HG03565 (cell line): ENCODE measurements around the gene RGL1.
"Not testable (repeated sequence)": the region's sequence is repeated elsewhere in the genome, so short reads cannot be mapped to it uniquely, and the experiment has no call there.

Source experiments
- ATAC-seq: cut with Tn5 transposase; IDR thresholded peaks from one replicate; pipeline ENCODE4 v1.9.1; 2021; ENCODE audit warnings: mild to moderate bottlenecking, moderate library complexity; ENCODE audit not compliant: unreplicated experiment

The RGL1 gene

DNA sequence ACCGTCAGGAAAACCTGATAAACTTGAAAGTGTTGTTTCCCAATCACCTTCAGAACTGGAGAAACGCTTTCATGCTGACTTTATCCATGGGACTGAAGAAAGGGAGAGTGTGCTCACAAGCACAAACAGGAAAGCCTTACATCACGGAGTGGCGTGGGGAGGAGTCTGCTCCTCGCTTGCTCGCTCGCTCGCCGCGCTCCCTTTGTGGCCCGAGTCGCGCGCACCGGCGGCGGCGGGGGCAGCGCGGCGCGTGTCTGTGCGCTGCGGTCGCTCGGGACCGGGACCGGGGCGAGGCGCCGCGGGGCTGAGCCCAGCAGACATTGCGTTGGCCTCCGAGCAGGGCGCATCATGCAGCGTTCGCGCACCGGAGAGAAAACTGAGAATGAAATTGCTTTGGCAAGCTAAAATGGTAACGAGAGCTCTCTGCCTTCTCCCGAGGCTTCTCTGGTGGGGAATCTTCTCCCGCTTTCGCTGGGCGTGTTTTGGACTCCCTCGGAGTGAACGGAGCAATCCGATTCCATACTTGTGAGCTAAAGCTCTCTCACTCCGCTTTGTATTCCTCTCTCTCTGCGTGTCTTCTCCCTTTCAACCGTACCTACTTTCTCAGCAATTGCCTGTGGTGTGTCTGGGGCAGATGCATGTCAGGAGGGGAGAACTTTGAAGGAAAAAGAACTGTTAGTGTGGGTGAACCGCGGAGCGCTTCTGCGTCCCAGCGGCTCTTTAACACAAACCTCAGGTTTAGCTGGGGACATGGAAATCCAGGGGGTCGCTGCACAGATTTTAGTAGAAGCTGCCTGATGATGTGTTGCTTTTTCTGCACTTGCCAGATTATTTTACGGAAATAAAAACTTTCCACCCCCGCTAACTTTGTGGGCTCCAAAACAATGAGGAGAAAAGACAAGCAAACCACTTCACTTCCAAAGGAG is at the start of gene RGL1:
RGL1 (plus strand) TSS at position 205 of the 926 bp plus-strand sequence; CDS start at position 383, 178 bp downstream.
- peak; percentile 37 for ATAC-seq

DNA sequence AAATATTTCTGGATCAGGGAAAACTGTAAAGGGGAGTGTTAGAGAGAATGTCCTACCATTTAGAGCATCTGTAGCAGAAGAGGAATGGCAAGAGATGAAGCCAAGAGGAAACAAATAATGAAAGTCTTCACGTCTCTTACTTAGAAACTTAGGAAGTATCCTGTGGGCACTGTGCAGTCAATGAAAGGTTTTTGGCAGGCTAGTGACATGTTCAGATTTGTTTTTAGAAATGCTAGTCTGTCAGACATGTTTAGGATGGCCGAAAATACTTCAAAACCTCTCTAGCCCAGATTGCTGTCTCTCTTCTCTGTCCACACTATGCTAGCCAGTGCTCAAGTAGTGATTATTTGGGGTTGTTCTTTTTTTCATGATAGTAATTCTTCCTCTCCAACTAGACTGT is 48.6 kb upstream of the RGL1 start:
- ATAC-seq: no peak

DNA sequence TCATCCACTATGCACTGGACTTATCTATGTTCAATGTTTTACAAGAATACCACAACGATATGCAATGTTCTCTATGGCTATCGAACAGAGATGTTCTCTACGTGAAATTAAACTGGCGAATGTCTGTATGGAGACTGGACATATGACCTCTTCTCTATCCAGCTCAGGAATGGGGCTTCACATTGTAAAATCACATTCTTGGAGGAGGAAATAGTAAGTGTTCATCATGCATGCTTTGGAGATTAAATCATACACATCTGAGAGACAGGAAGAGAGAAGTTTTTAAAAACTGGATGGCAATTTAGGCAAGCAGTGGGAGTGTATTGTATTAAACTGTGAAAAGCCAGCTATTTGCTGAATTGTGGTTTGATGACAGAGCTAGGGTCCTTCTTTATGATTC is 47.9 kb upstream of the RGL1 start:
- no peak for ATAC-seq

DNA sequence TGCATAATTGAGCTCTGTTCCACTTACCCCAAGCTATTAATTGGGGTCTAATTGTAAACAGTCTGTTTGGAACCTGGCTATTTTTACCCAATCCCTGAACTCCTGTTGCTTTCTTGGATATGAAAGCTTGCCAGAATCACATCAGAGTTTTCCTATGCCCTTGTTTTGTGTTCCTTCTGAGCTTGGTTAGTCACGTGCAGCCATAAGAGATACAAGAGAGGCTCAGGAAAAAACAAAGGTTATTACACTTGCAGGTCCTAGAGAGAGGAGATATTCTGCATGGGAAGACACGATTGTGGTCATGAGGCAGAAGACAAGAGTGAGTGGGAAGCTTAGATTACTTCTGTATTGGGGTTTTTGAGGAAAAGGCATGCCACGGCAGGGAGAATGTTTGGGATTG is 46.0 kb upstream of the RGL1 start:
- no peak for ATAC-seq

DNA sequence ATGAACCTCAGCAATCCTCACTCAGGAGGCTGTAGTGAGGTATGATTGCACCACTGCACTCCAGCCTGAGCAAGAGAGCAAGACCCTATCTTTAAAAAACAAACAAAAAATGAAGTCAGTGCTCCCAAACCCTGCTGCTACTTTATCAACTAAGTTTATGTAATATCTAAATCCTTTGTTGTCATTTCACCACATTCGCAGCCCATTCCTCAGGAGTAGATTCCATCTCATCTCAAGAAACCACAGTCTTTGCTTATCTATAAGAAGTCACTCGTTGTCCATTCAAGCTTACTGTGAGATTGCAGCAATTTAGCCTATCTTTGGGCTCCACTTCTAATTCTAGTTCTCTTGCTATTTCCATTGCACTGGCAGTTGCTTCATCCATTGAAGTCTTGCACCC is 44.3 kb upstream of the RGL1 start:
- no peak for ATAC-seq

DNA sequence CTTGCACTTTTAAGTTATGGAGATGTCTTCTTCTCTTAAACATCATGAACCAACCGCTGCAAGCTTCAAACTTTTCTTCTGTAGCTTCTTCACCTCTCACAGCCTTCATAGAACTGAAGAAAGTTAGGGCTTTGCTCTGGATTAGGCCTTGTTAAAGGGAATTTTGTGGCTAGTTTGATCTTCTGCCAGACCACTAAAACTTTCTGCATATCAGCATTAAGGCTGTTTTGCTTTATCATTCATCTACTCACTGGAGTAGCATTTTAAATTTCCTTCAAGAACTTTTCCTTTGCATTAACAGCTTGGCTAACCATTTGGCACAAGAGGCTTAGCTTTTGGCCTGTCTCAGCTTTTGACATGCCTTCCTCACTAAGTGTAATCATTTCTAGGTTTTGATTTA is 43.0 kb upstream of the RGL1 start:
- ATAC-seq: no peak

DNA sequence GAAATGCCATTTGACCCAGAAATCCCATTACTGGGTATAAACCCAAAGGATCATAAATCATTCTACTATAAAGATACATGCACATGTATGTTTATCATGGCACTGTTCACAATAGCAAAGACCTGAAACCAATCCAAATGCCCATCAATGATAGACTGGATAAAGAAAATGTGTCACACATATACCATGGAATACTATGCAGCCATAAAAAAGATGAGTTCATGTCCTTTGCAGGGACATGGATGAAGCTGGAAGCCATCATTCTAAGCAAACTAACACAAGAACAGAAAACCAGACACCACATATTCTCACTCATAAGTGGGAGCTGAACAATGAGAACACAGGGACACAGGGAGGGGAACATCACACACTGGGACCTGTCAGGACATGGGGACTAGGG is 42.1 kb upstream of the RGL1 start:
- not testable (repeated sequence) for ATAC-seq

DNA sequence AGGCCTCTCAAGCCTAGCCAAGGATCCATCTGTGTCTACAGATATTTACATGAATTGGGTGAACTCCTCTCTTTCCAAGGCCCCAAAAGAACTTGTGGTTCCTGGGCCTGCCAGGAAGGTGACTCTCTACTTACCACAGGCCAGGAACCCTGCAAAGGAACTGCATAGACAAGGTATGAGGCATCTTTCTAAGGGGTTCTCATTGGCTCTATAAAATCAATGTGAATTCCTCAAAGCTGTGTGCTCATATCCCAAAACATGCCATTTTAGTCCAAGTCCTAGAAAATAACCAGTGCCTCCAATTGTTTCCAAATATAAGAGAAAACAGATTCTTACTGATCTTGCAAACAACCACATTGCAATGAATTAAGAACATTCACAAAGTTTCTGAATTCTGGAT is 39.9 kb upstream of the RGL1 start:
- no peak for ATAC-seq

DNA sequence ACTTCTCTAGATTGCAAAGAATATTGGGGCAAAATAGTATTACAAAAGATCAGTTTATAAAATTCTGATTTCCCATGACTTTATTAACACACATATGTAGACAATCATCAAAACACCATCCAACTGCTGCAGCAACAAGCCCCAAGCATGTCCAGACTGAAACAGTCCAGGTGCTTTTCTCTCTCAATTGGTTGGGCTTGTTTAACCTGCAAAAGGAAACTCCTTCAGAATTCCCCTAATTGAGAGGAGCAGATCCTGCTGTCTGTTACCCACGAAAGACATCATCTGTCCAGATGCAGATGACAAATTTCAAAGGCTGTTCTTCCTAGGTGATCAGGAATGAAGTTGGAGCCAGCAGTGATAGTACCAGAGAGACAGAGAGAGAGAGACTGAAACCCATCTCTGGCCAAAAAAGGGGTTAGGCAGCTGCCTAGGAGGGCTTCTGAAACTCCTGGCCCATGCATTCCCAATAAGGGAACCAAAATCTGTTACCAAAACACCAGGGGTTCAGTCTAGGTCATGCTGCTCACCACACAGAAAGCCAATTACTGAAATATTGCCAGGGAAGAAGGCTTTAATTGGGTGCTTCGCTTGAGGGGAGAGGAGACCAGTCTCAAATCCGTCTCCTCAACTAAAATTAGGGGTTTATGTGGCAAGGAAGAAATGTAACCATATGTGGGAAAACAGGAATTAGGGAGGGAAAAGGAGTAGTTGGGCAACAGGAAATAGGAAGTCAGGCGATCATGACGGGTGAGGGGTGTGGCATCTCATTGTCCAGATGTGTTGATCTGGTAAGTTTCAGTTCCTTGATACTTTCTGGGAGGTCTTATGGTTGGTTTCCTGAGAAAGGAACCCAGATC is 34.7 kb upstream of the RGL1 start:
- ATAC-seq: no peak

DNA sequence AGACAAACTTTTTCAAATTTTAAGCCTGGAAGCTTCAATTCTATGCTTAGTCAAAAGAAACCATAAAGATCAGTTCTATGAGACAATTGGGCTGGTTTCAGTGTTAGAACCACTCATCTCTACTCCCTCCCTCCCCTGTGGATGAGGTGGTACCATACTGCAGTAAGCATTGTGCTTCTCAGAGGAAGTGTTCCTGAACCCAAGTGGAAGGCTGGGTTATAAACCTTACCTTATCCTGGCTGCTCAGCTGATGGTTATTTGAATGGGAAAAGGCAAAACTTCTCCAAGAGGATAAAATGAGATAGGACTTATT is 34.1 kb upstream of the RGL1 start:
- no peak for ATAC-seq

DNA sequence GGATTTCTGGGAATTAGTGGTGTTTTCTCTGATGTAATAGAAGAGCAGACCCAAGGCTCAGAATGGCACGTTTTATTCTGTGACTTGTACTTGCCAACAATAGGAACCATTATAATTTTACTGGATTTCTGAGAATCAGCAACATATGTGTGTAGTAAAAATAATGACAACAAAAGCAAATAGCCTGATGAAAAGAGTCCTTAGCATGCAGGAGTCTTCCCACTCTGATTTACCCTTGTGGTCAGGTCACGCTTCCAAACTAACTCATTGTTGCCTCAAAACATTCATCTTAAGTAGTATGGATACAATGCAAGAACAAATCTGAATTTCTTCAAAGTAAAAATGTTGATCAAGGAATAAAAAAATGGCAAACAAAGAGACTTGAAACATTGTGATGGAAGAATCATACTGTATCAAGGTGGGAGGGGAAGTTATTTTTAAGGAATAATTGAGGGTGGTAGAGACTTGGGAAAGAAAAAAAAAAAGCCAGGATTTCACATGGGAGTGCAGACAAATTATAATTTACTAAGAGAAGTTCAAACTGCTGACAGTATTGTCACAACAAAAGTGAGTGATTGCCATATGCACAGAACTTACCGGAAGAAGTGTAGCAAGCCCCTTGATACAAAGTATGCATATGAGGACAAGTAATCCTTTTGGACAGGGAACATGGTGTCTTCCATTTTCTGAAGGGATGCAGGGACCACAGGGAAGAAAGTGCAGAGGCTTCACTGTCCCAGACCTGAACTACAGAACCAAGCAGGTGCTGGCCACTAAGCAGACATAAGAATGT is 31.2 kb upstream of the RGL1 start:
- no peak for ATAC-seq

DNA sequence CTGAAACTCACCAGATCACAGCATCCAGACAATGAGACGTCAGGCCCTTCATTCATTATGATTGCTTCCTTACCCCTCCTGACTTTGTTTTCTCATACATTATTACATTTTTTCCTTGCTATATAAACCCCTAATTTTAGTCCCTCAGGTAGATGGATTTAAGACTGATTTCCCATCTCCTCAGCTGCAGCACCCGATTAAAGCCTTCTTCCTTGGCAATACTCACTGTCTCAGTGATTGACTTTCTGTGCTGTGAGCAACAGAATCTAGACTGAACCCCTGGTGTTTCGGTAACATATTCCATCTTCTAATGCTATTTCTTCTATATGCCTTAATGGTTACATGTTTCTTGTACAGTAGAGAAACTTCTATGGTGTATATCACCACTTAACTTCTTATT is 30.0 kb upstream of the RGL1 start:
- ATAC-seq: no peak

DNA sequence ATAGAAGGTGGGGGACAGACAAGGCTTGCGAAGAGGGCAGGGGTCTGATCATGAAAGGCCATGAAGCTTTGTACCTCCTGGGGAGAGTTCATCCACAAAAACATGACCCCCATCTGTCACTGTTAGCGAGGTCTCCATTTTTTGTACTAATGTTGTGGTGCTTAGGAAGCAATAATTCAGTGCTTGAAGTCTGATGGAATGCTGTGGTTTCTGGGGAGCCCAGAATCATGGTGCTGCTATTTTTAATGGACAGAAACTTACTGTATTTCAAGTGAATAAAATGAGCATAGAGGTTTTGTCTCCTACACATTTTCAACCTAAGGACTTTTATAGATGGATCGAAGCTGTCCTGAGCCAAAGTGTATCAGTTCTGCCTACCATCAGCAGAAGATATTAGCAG is 28.2 kb upstream of the RGL1 start:
- ATAC-seq: no peak

DNA sequence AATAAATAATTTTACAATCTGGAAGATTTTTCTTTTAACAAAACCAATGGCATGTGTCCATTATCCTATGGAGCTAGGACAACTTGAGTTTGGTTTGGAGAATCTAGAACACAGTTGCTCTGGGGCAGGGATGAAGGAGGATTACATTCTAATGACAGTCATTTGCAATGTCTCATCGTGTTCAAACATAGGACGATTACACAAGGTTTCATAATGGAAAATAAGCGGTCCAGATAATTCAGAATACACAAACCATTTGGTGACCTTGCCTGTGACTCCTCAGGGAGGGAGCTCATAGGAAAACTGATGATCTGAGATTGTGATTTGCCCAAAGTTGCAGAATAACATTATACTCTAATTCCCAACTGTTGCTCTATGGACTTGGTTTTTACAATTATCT is 27.6 kb upstream of the RGL1 start:
- ATAC-seq: no peak

DNA sequence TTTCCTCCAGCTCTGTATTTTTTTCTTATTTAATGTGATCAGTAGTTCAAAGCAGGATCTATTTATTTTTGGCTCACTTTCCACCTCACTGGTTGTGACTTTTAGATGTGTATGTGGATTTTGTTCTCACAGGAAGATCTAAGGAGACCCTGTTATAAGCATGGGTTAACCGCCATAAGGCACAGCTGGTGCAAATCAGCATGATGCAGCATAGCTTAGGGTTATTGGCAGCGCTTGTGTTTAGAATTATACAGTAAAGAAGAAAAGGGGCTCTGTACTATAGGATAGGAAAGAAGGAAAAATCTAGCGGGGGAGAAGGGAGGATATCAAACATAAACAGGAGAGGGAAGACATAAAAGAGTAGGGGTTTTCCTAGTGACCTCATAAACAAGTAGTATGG is 26.9 kb upstream of the RGL1 start:
- no peak for ATAC-seq

DNA sequence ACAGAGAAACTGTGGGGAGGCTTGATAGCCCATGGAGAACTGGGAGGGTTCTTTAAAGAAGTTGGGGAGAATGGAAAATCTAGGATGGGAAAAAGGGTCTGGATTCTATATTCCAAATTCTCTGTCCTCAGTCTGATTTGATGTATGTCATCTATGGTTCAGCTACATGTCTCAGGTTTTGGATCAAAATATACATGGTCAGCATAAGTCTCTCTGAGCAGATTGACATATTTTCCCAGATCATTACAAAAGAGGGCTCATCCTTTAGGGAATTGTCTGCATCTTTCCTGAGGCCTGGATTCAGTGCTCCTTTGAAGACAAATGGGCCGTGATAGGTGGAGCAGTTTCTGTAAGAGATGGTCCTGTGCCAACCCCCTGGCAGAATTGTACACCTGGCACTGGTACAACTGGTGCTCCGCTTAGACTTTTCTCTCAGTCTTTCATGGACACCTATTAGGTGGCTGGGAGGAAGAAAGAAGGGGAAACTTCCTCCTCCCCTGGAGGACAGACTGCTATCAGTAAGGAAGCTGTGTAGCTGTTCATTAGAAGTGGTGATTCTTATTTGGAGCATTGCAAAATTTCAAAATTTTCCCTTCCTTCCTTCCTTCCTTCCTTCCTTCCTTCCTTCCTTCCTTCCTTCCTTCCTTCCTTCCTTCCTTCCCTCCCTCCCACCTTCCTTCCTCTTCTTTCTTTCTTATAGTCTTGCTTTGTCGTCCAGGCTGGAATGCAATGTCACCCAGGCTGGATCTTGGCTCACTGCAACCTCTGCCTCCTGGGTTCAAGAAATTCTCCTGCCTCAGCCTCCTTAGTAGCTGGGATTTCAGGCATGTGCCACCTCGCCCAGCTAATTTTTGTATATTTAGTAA is 26.1 kb upstream of the RGL1 start:
- ATAC-seq: no peak

DNA sequence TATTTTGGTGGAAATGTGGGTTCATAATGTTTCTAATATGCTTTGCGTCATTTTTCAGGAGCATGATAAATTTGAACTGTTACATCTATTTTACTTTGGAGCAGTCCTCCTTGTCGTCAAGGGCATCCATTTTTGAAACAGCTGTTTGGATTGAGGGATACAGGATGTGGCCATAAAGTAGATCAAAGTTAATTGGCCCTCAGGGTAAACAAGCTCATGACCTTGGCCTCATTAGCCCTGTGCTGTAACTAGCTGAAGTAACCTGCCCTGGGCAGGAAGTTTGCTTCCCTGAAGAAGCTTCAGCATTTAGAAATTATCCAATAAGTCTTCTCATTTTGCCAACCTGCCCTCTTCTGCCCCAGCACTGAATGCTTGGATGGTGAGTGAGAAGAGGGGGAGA is 24.8 kb upstream of the RGL1 start:
- ATAC-seq: no peak

DNA sequence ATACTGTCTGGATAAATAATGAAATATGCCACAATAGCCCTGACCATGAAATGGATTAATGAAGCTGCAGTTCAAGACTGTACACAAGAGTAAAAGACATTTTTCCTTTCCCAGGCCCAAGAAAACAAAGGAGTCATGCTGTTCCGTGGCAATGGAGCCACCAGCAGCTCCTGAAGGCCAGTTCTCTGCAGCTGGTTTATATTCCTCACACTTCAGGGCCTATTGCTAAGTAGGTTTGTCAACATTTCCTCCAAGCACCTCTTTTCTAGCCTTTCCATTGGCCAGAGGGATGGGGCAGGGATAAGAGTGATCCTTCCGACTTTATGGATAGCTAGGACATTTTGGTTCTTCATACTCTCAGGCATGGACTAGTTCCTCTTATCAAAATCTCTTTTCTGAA is 24.2 kb upstream of the RGL1 start:
- ATAC-seq: no peak

DNA sequence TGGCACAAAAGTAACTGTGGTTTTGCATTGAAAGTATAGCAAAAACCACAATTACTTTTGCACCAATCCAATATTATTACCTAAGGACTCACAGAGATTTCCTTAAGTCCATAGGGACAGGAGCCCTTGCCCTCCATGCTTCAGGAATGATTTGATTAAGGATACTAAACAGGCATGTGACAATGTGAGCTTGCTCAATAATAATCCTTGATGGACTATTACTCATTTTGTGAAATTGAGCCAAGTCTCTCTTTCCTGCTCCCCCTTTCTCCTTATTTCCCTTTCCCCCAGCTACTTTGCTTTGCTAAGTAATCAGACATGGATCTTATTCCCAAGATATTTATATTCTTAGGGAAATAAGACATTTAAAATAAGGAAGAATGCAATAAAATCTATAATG is 21.6 kb upstream of the RGL1 start:
- no peak for ATAC-seq
